Endothelial cell of umbilical vein (primary cell): ENCODE results near the gene KLF15. TPM values are rescaled to one million over a fixed set of nuclear protein-coding genes. Genes with fewer than 3 reads are reported as not detected.

Experiments used
- BruUV-seq: library from RNA; stranded (reverse); fragments of 400-500 nt; replicated peaks from 2 replicates; lab custom pipeline; 2021; lab: Mats Ljungman, UMichigan
- CTCF ChIA-PET: fragments of 300-600, 350-600 bp; sonication (Branson Sonifier 250); formaldehyde crosslinking; loops from one replicate; lab custom pipeline; 2021; ENCODE audit warnings: antibody characterized with exemption, inconsistent platforms; lab: Charles Lee
- POLR2A ChIA-PET: fragments of 300-600, 350-600 bp; sonication (Branson Sonifier 250); formaldehyde crosslinking; loops from one replicate; lab custom pipeline; 2021; ENCODE audit warnings: antibody characterized with exemption, inconsistent platforms; lab: Charles Lee
- DNase-seq: peaks from one replicate; pipeline ENCODE4 v3.0.0-alpha.2; 2011; ENCODE audit warnings: low read depth, low spot score
- FAIRE-seq: peaks from 2 replicates; lab custom pipeline; 2011; peaks lifted over from hg19 to GRCh38; lab: Jason Lieb, UNC
- H2AFZ ChIP-seq: 2 replicates; pipeline ENCODE4 v1.6.0; 2012; ENCODE audit warnings: low read depth, low read length, control low read depth, inconsistent platforms
- H3K27ac ChIP-seq: 2 replicates; pipeline ENCODE4 v1.5.1; 2011; ENCODE audit warnings: low read depth, mild to moderate bottlenecking, control low read depth, low read length, moderate library complexity; ENCODE audit not compliant: insufficient read depth
- H3K27me3 ChIP-seq, 2 experiments: 2 replicates each; pipeline versions ENCODE4 v1.6.0 to v1.6.1; 2011; ENCODE audit warnings: low read length in 2 of 2, mixed read lengths in 1 of 2; ENCODE audit not compliant: control insufficient read depth in 2 of 2, insufficient read depth in 2 of 2
- H3K36me3 ChIP-seq, 2 experiments: 2 replicates in 1 of 2; 3 replicates in 1 of 2; pipeline ENCODE4 v1.5.1; 2011; ENCODE audit warnings: low read length in 2 of 2, mild to moderate bottlenecking in 1 of 2, moderate library complexity in 1 of 2; ENCODE audit not compliant: control insufficient read depth in 2 of 2, insufficient read depth in 2 of 2; ENCODE audit errors: extremely low read depth in 1 of 2
- H3K4me1 ChIP-seq: 3 replicates; pipeline ENCODE4 v1.5.1; 2011; ENCODE audit warnings: mild to moderate bottlenecking, low read length; ENCODE audit not compliant: control insufficient read depth, insufficient read depth; ENCODE audit errors: extremely low read depth
- H3K4me2 ChIP-seq: 2 replicates; pipeline ENCODE4 v1.6.1; 2011; ENCODE audit warnings: low read length, control low read depth, mixed read lengths; ENCODE audit not compliant: insufficient read depth
- H3K4me3 ChIP-seq, 3 experiments: fragments of 200-600 bp in 1 of 3; sonication (generic), shearing (Covaris generic) in 1 of 3; replicated peaks in 1 of 3; 2 replicates each; pipeline ENCODE4 v1.5.1; 2011 to 2016; ENCODE audit warnings: control low read depth in 3 of 3, low read length in 3 of 3, mild to moderate bottlenecking in 2 of 3, inconsistent platforms in 1 of 3, low read depth in 1 of 3, moderate library complexity in 1 of 3; ENCODE audit not compliant: insufficient read depth in 1 of 3
- H3K79me2 ChIP-seq: 2 replicates; pipeline ENCODE4 v1.6.0; 2012; ENCODE audit warnings: low read length, inconsistent platforms; ENCODE audit not compliant: control insufficient read depth, insufficient read depth
- H3K9ac ChIP-seq: replicated peaks from 2 replicates; pipeline ENCODE3; 2011; ENCODE audit warnings: low read length, control low read depth; ENCODE audit not compliant: insufficient read depth; ENCODE audit errors: extremely low read depth
- H3K9me1 ChIP-seq: replicated peaks from 3 replicates; pipeline ENCODE4 v1.6.0; 2011; ENCODE audit warnings: mild to moderate bottlenecking, low read length; ENCODE audit not compliant: control insufficient read depth, insufficient read depth; ENCODE audit errors: extremely low read depth
- H3K9me3 ChIP-seq: replicated peaks from 2 replicates; pipeline ENCODE4 v1.5.1; 2012; ENCODE audit warnings: low read length, inconsistent platforms; ENCODE audit not compliant: control insufficient read depth, insufficient read depth
- H4K20me1 ChIP-seq: replicated peaks from 2 replicates; pipeline ENCODE3; 2011; ENCODE audit warnings: mild to moderate bottlenecking, low read length; ENCODE audit not compliant: control insufficient read depth, insufficient read depth; ENCODE audit errors: extremely low read depth
- CTCF ChIP-seq, 2 donors: IDR thresholded peaks; 1 replicate in 1 of 2; 2 replicates in 1 of 2; pipeline ENCODE4 v1.5.1; 2011; ENCODE audit warnings: low read length in 2 of 2, mild to moderate bottlenecking in 2 of 2, moderate library complexity in 2 of 2, control low read depth in 1 of 2, inconsistent platforms in 1 of 2, low read depth in 1 of 2; ENCODE audit not compliant: insufficient read depth in 1 of 2; ENCODE audit errors: extremely low read depth in 1 of 2
- EZH2 ChIP-seq: IDR thresholded peaks from 2 replicates; pipeline ENCODE4 v1.6.1; 2012; ENCODE audit warnings: borderline replicate concordance, low read depth, mild to moderate bottlenecking, moderate library complexity, low read length, inconsistent platforms; ENCODE audit not compliant: severe bottlenecking
- FOS ChIP-seq: IDR thresholded peaks from 2 replicates; pipeline ENCODE4 v1.6.1; 2011; ENCODE audit warnings: mild to moderate bottlenecking, low read length, moderate library complexity, borderline replicate concordance; ENCODE audit not compliant: insufficient read depth
- GATA2 ChIP-seq: IDR thresholded peaks from 2 replicates; pipeline ENCODE4 v1.7.0; 2011; ENCODE audit warnings: low read depth, mild to moderate bottlenecking, moderate library complexity, mixed read lengths, low read length; ENCODE audit not compliant: insufficient read length, insufficient read depth
- JUN ChIP-seq: IDR thresholded peaks from 2 replicates; pipeline ENCODE4 v1.6.1; 2011; ENCODE audit warnings: borderline replicate concordance, low read depth; ENCODE audit not compliant: insufficient read length, insufficient read depth
- MAX ChIP-seq: IDR thresholded peaks from 2 replicates; pipeline ENCODE4 v1.6.1; 2011; ENCODE audit not compliant: insufficient read depth, insufficient read length
- MYC ChIP-seq: IDR thresholded peaks from one replicate; pipeline ENCODE4 v1.6.1; 2011; ENCODE audit warnings: mild to moderate bottlenecking, low read depth, low read length
- POLR2A ChIP-seq: IDR thresholded peaks from 2 replicates; pipeline ENCODE4 v1.6.1; 2012; ENCODE audit warnings: low read depth, mild to moderate bottlenecking, control low read depth, low read length
- POLR2AphosphoS5 ChIP-seq: IDR thresholded peaks from 2 replicates; pipeline ENCODE4 v1.6.1; 2012; ENCODE audit warnings: low read depth, mild to moderate bottlenecking, control low read depth, low read length, moderate library complexity; ENCODE audit not compliant: insufficient read depth
- dilution Hi-C: fragments of 300-500 bp; cut with MboI; formaldehyde crosslinking; loops from one replicate; pipeline ENCODE4 v1.15.0; 2019; ENCODE audit warnings: low sequenced_read_pairs; ENCODE audit not compliant: extremely low pct_ligation_motif_present
- intact Hi-C: fragments of 100-400 bp; cut with micrococcal nuclease; formaldehyde crosslinking; loops from one replicate; pipeline ENCODE4 v1.10.0; 2022
- polyA plus RNA-seq, 4 experiments: library from polyadenylated mRNA; depleted of rRNA in 3 of 4; stranded (reverse) in 3 of 4; unstranded in 1 of 4; fragments of >200 nt; gene quantifications; 2 replicates each; pipeline versions ENCODE4 v1.2.1 to v1.2.3, GENCODE V29; 2011 to 2012; ENCODE audit warnings: missing spikeins in 1 of 4
- total RNA-seq: library from RNA; stranded (reverse); gene quantifications from 2 replicates; pipeline ENCODE4 v1.2.3, GENCODE V29; 2021

Gene KLF15
- total and polyA plus RNA-seq, 2 donors (not counting 3 experiments of a cell fraction or from before 2014, with no cell fraction given): 2.2 to 3.0 TPM

GRCh38 chr3:126406389-126407296 is 49.4 kb upstream of the KLF15 start:
- H3K4me1 ChIP-seq: no peaks in the 10 kb centered on the region
- no peak overlapping the region for H2AFZ ChIP-seq
- no peak overlapping the region for H3K27ac ChIP-seq
- no peak overlapping the region for H3K9ac ChIP-seq
- intact Hi-C loops (no loop called here), dilution Hi-C loops (no loop called here)
- H3K9me3 ChIP-seq: no peaks in the 10 kb centered on the region
- no peaks in the 10 kb centered on the region for H3K79me2 ChIP-seq
- no peaks in the 10 kb centered on the region for H4K20me1 ChIP-seq
- H3K9me1 ChIP-seq: no peaks in the 10 kb centered on the region
- BruUV-seq: no TSS peak
- DNase-seq (no peak), FAIRE-seq (no peak)
- CTCF ChIA-PET: interaction anchor here (0.8 kb wide), 1 partner anchor 147 kb away, joined by 3 read pairs; no protein-coding TSS in a partner anchor
- POLR2A ChIA-PET: no interaction called here
- TF ChIP-seq POLR2A (no peak), GATA2 (no peak), POLR2AphosphoS5 (no peak), JUN (no peak), MYC (no peak)
- no peaks in the 10 kb centered on the region for H3K36me3 ChIP-seq
- H3K27me3 ChIP-seq: peaks cover 0 to 5% of the 10 kb centered on the region in 2 experiments
- H3K4me3 ChIP-seq: no peak overlapping the region
- no peak overlapping the region for H3K4me2 ChIP-seq

GRCh38 chr3:126402666-126403302 is 45.6 kb upstream of the KLF15 start:
- ChIA-PET CTCF (no interaction called here), POLR2A (no interaction called here)
- dilution Hi-C loops (no loop called here), intact Hi-C loops (no loop called here)
- no peak overlapping the region for H3K27ac ChIP-seq
- no peak for TF ChIP-seq JUN
- TF ChIP-seq MAX: no peak
- TF ChIP-seq CTCF (IDR thresholded peaks at IDR 0.05; ENCODE audit: extremely low read depth in 1 of 2, insufficient read depth in 1 of 2, low read depth in 1 of 2, low read length in 2 of 2): no peak
- TF ChIP-seq EZH2: no peak
- no peak for TF ChIP-seq MYC
- TF ChIP-seq POLR2AphosphoS5: no peak
- no peak for TF ChIP-seq GATA2
- no peak for TF ChIP-seq FOS
- TF ChIP-seq POLR2A: no peak
- no peak overlapping the region for H2AFZ ChIP-seq
- H3K9me3 ChIP-seq: no peaks in the 10 kb centered on the region
- FAIRE-seq: no peak
- H3K9ac ChIP-seq: no peak overlapping the region
- no peaks in the 10 kb centered on the region for H3K9me1 ChIP-seq
- BruUV-seq: no TSS peak
- H3K79me2 ChIP-seq: no peaks in the 10 kb centered on the region
- no peaks in the 10 kb centered on the region for H3K36me3 ChIP-seq
- H4K20me1 ChIP-seq: no peaks in the 10 kb centered on the region
- no peaks in the 10 kb centered on the region for H3K4me1 ChIP-seq
- peaks cover 0 to 5% of the 10 kb centered on the region in 2 experiments for H3K27me3 ChIP-seq
- H3K4me2 ChIP-seq: no peak overlapping the region
- H3K4me3 ChIP-seq: no peak overlapping the region
- no peak for DNase-seq
